Activated CD4-positive, alpha-beta T cell treated with anti-CD3 and anti-CD28 coated beads, Interleukin-2, amount 50 U/mL, for 4 hours (primary cell): ENCODE measurements around the gene FOXA1.
"Not testable (repeated sequence)": the region's sequence is repeated elsewhere in the genome, so short reads cannot be mapped to it uniquely, and the experiment has no call there.

Source experiments
- DNase-seq, 2 experiments: peaks; one replicate each; pipeline ENCODE4 v3.0.0-alpha.2; 2020

The FOXA1 gene

GRCh38 chr14:37588956-37589714 lies 5.9 kb downstream of the FOXA1 start:
- no peak for DNase-seq

- no peak for DNase-seq
Observed at GRCh38 chr14:37588667-37588955, 6.4 kb downstream of the FOXA1 start.

- no peak for DNase-seq
Observed at GRCh38 chr14:37587881-37588666, 7.0 kb downstream of the FOXA1 start.

- DNase-seq: no peak
Observed at GRCh38 chr14:37587131-37587803, 7.8 kb downstream of the FOXA1 start.

- no peak for DNase-seq
Observed at GRCh38 chr14:37586797-37587130, 8.3 kb downstream of the FOXA1 start.

- no peak for DNase-seq
Observed at GRCh38 chr14:37585971-37586796, 8.9 kb downstream of the FOXA1 start.

GRCh38 chr14:37585101-37585511 lies 9.9 kb downstream of the FOXA1 start:
- no peak for DNase-seq

GRCh38 chr14:37584211-37585100 lies 10.6 kb downstream of the FOXA1 start:
- no peak for DNase-seq

- no peak for DNase-seq
Observed at GRCh38 chr14:37583358-37584210, 11.5 kb downstream of the FOXA1 start.

GRCh38 chr14:37580146-37580545 lies 14.9 kb downstream of the FOXA1 start:
- no peak for DNase-seq

GRCh38 chr14:37579274-37579673 lies 15.8 kb downstream of the FOXA1 start:
- no peak for DNase-seq

GRCh38 chr14:37573356-37573755 lies 21.7 kb downstream of the FOXA1 start:
- no peak for DNase-seq

- DNase-seq: no peak
Observed at GRCh38 chr14:37571391-37571790, 23.7 kb downstream of the FOXA1 start.

- DNase-seq: no peak
Observed at GRCh38 chr14:37569729-37570128, 25.3 kb downstream of the FOXA1 start.

GRCh38 chr14:37566811-37567371 lies 28.2 kb downstream of the FOXA1 start:
- DNase-seq: no peak

GRCh38 chr14:37565550-37565949 lies 29.5 kb downstream of the FOXA1 start:
- no peak for DNase-seq

- DNase-seq: no peak
Observed at GRCh38 chr14:37563189-37563588, 31.9 kb downstream of the FOXA1 start.

GRCh38 chr14:37559386-37559785 lies 35.7 kb downstream of the FOXA1 start:
- no peak for DNase-seq

- DNase-seq: no peak
Observed at GRCh38 chr14:37558740-37559139, 36.3 kb downstream of the FOXA1 start.

GRCh38 chr14:37555596-37555995 lies 39.5 kb downstream of the FOXA1 start:
- DNase-seq: not testable (repeated sequence)
